ENCODE results near the gene NALCN. TPM values are rescaled to one million over a fixed set of nuclear protein-coding genes. Genes with fewer than 3 reads are reported as not detected.

The NALCN gene
- total and polyA plus RNA-seq, 2 experiments from 2014 or later, result 0.50 to 0.87 TPM

DNA sequence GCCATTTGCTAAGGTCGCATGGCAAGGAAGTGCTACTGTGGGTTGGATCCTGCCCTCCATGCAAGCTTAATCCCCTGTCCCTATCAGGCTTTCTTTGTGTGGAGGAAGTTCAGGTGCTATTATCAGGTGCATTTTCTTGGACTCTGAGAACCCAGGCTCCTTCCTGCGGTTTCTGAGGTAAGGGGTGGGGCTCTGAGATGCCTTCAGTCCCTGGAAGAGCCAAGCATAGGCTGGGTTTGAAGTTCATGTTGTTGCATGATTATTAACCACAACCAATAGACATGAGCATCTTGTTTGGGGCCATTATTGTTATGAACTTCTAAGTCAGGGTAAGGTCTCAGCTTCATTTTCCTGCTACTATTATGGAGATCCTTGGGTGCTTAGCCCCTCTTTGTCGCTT is 109.5 kb downstream of the NALCN start (continued):
- TF ChIP-seq ZNF462 (CRISPR knock-in tag; IDR thresholded peaks at IDR 0.05), result no peak
- TF ChIP-seq JUNB (IDR thresholded peaks at IDR 0.05; ENCODE audit: unreplicated experiment), result no peak
- TF ChIP-seq, protein P1, sequence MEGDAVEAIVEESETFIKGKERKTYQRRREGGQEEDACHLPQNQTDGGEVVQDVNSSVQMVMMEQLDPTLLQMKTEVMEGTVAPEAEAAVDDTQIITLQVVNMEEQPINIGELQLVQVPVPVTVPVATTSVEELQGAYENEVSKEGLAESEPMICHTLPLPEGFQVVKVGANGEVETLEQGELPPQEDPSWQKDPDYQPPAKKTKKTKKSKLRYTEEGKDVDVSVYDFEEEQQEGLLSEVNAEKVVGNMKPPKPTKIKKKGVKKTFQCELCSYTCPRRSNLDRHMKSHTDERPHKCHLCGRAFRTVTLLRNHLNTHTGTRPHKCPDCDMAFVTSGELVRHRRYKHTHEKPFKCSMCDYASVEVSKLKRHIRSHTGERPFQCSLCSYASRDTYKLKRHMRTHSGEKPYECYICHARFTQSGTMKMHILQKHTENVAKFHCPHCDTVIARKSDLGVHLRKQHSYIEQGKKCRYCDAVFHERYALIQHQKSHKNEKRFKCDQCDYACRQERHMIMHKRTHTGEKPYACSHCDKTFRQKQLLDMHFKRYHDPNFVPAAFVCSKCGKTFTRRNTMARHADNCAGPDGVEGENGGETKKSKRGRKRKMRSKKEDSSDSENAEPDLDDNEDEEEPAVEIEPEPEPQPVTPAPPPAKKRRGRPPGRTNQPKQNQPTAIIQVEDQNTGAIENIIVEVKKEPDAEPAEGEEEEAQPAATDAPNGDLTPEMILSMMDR (conservative IDR thresholded peaks at IDR 0.05; ENCODE audit: low read depth in 2 of 2), result no peak
- no peak for TF ChIP-seq ZNF331 (CRISPR knock-in tag; IDR thresholded peaks at IDR 0.05; ENCODE audit: low read depth)

- Mint-ChIP-seq H3K27ac (no peak overlapping the region), H3K36me3 (ENCODE audit: low read depth) (no peaks in the 10 kb centered on the region), H3K9me3 (peaks cover 3% of the 10 kb centered on the region; the same call in 1 of the 3 replicates), H3K27me3 (ENCODE audit: insufficient read depth, low read depth, poor library complexity) (no peaks in the 10 kb centered on the region), H3K4me3 (no peak overlapping the region), H3K4me1 (no peaks in the 10 kb centered on the region)
- Histone ChIP-seq H3K9me2 (ENCODE audit: insufficient read depth) (no peaks in the 10 kb centered on the region; the same call in 1 of the 2 replicates), H3K79me2 (replicated peaks; ENCODE audit: insufficient read depth) (no peaks in the 10 kb centered on the region), H2AFZ (no peak overlapping the region), H3F3A (replicated peaks; ENCODE audit: low read depth) (no peaks in the 10 kb centered on the region), H3K27ac (ENCODE audit: low read depth) (no peak overlapping the region), H3K4me1 (ENCODE audit: insufficient read depth) (no peaks in the 10 kb centered on the region), H3K36me3 (ENCODE audit: insufficient read depth) (no peaks in the 10 kb centered on the region), H3K4me2 (no peak overlapping the region), H3K4me3 (no peak overlapping the region), H4K20me1 (replicated peaks; ENCODE audit: insufficient read depth) (no peaks in the 10 kb centered on the region), H3K27me3 (ENCODE audit: insufficient read depth) (no peaks in the 10 kb centered on the region)
- TF ChIP-seq JUNB (IDR thresholded peaks at IDR 0.05; ENCODE audit: unreplicated experiment), result no peak
- TF ChIP-seq CREB1 (CRISPR knock-in tag; IDR thresholded peaks at IDR 0.05; ENCODE audit: low read depth), result no peak
- no peak for TF ChIP-seq NANOG (IDR thresholded peaks at IDR 0.05; ENCODE audit: borderline replicate concordance)
- TF ChIP-seq POLR2AphosphoS5 (IDR thresholded peaks at IDR 0.05; ENCODE audit: low read depth), result no peak
- DNase-seq (ENCODE audit: low spot score), result no peak
- no peak for ATAC-seq
These were observed 110.3 kb downstream of the NALCN start for GRCh38 chr13:101305981-101306411.
